Uterus (tissue), 4 donors: ENCODE data around the gene ZNF789. TPM values are rescaled to one million over a fixed set of nuclear protein-coding genes. Genes with fewer than 3 reads are reported as not detected.
"Not testable (repeated sequence)": the region's sequence is repeated elsewhere in the genome, so short reads cannot be mapped to it uniquely, and the experiment has no call there.

Experiments used
- DNase-seq, 2 donors: peaks; one replicate each; pipeline ENCODE4 v3.0.0-alpha.2; 2019 to 2020
- H3K27ac ChIP-seq, 2 donors: fragments of 200-600 bp; sonication (generic); 1 replicate in 1 of 2; 2 replicates in 1 of 2; pipeline ENCODE4 v1.5.1; 2016 to 2018
- H3K27me3 ChIP-seq, 2 donors: fragments of 200-600 bp; sonication (generic); one replicate each; pipeline ENCODE4 v1.5.1; 2018 to 2019; ENCODE audit warnings: control low read depth in 1 of 2
- H3K36me3 ChIP-seq, 2 donors: fragments of 200-600 bp; sonication (generic); one replicate each; pipeline ENCODE4 v1.5.1; 2019; ENCODE audit warnings: control low read depth in 1 of 2
- H3K4me1 ChIP-seq, 2 donors: fragments of 200-600 bp; sonication (generic); one replicate each; pipeline ENCODE4 v1.5.1; 2018 to 2019; ENCODE audit warnings: control low read depth in 1 of 2
- H3K4me3 ChIP-seq, 2 donors: fragments of 200-600 bp; sonication (generic); 1 replicate in 1 of 2; 2 replicates in 1 of 2; pipeline ENCODE4 v1.5.1; 2018 to 2019; ENCODE audit warnings: mild to moderate bottlenecking in 1 of 2
- H3K9me3 ChIP-seq, 2 donors: fragments of 200-600 bp; sonication (generic); one replicate each; pipeline ENCODE4 v1.5.1; 2019; ENCODE audit warnings: control low read depth in 1 of 2
- POLR2A ChIP-seq, 2 donors: fragments of 450-650 bp; IDR thresholded peaks; one replicate each; pipeline ENCODE4 v1.6.1; 2016; ENCODE audit warnings: antibody characterized with exemption in 2 of 2, mild to moderate bottlenecking in 1 of 2, moderate library complexity in 1 of 2
- intact Hi-C: fragments of 100-400 bp; cut with DNase I; formaldehyde crosslinking; loops from one replicate; pipeline ENCODE4 v1.15.1; 2023; ENCODE audit warnings: low total_unique reads
- total RNA-seq, 4 donors: library from RNA; depleted of rRNA in 3 of 4; stranded (reverse); fragments of >200 nt in 3 of 4; gene quantifications; one replicate each; pipeline versions ENCODE4 v1.1.0 to v1.2.4, GENCODE V29; 2014 to 2023
- TF ChIP-seq, protein P1 (sequence below), 4 experiments: fragments of 200-600 bp in 2 of 4; fragments of 450-650 bp in 2 of 4; sonication (generic) in 2 of 4; IDR thresholded peaks; one replicate each; pipeline ENCODE4 v1.5.1; 2016 to 2019; ENCODE audit warnings: antibody characterized with exemption in 4 of 4, mild to moderate bottlenecking in 2 of 4, moderate library complexity in 1 of 4
- donor health status: DM: yes; HTN: yes; CAD: no.

ZNF789 gene
- 10 to 100 TPM in 3 of 4 donors, 1 to 10 TPM in 1; 1.5 to 24.5 (median 16.8) TPM for total RNA-seq

DNA sequence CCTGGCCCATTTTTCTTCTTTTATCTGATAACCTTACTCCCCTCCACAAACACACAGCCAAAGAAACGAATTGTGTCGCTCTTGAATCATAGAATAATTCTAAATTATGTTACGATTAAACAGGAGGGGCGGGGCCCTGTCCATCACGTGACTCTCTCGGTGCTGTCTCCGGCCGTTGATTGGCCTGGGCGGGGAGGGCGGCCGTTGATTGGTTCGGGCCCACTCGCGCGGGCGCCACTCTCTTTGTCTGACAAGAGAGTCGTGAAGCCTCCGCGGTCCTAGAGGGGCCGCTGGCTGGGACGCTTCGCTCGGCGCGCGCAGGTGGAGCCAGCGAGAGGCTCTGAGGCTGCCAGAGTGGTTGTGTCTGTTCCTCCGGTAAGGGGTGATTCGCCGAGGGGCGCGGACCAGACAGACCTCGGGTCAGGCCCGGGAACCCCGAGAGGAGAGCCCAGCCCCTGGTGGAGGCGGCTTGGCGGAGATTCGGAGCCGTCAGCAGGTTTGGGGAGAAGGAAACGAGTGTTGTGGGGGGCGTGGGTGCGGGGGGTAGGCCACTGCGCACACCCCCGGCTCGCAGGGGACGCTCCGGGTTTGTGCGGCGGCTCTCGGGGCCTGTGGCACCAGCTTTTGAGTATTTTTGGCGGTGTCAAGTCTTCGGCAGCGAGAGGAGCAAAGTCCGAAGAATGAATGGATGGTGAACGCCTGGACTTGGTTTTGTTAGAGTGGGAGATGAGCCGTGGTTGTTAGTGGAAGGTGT lies at the start of gene ZNF789:
Gene ZNF789 (plus strand): TSS at position 330 of the 754 bp plus-strand sequence. CDS start 3,567 bp downstream, outside the sequence.
- Histone ChIP-seq H3K27me3 (no peaks in the 10 kb centered on the region), H3K9me3 (no peaks in the 10 kb centered on the region), H3K4me3 (peak within 1 kb of the TSS; percentile 80 to 92), H3K27ac (peak within 1 kb of the TSS; percentile 86 to 88), H3K36me3 (no peaks in the 10 kb centered on the region), H3K4me1 (peaks cover 0 to 6% of the 10 kb centered on the region in 2 donors)
- intact Hi-C loops = no loop called here
- peak; percentile 96 to 97 for DNase-seq
- TF ChIP-seq, protein P1, sequence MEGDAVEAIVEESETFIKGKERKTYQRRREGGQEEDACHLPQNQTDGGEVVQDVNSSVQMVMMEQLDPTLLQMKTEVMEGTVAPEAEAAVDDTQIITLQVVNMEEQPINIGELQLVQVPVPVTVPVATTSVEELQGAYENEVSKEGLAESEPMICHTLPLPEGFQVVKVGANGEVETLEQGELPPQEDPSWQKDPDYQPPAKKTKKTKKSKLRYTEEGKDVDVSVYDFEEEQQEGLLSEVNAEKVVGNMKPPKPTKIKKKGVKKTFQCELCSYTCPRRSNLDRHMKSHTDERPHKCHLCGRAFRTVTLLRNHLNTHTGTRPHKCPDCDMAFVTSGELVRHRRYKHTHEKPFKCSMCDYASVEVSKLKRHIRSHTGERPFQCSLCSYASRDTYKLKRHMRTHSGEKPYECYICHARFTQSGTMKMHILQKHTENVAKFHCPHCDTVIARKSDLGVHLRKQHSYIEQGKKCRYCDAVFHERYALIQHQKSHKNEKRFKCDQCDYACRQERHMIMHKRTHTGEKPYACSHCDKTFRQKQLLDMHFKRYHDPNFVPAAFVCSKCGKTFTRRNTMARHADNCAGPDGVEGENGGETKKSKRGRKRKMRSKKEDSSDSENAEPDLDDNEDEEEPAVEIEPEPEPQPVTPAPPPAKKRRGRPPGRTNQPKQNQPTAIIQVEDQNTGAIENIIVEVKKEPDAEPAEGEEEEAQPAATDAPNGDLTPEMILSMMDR (IDR thresholded peaks at IDR 0.05) = peak in 2 of 4 experiments; percentile 3 to 16
- peak in 1 of 2 donors; percentile 31 for TF ChIP-seq POLR2A (IDR thresholded peaks at IDR 0.05)

DNA sequence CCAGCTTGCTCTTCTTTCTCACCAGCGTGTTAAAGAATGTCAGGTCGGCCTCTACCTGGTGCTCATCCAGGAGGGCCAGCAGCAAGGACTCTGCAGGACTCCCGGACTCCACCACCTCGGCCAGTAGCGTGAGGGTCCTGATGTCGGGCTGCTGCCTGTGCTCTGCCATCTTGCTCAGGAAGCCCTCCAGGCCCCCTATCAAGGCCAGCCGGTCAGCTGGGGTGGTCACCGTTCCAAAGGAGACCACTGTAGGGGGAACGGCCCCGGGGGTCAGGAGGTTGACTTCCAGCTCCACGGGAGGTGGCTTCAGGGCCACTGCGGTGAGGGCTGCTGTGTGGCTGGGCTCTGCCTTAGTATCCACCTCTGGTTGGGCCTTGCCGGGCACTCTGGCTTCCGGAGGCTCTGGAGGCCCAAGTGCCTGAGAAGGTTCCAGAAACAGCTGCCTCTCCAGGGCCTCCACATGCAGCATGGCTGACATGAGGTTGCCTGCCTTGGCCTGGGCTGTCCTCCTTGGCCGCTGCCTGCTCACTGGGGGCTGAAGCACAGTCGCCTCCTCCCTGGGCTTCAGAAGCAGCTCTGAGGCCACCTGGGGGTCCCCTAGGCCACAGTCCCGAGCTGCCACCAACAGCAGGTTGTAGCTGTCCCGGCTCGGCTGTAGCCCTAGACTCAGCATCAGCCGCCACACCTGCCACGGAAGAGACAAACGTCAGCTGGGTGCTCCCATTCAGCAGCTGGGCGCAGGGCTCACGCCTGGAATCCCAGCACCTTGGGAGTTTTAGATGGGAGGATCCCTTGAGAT lies 47.6 kb upstream of the ZNF789 start:
- Histone ChIP-seq H3K9me3 (no peaks in the 10 kb centered on the region), H3K4me1 (no peaks in the 10 kb centered on the region), H3K27ac (no peak overlapping the region), H3K27me3 (no peaks in the 10 kb centered on the region), H3K36me3 (no peaks in the 10 kb centered on the region), H3K4me3 (no peak overlapping the region)
- DNase-seq = no peak
- TF ChIP-seq, protein P1 (IDR thresholded peaks at IDR 0.05) = no peak
- no peak for TF ChIP-seq POLR2A (IDR thresholded peaks at IDR 0.05)
- intact Hi-C loops = no loop called here

DNA sequence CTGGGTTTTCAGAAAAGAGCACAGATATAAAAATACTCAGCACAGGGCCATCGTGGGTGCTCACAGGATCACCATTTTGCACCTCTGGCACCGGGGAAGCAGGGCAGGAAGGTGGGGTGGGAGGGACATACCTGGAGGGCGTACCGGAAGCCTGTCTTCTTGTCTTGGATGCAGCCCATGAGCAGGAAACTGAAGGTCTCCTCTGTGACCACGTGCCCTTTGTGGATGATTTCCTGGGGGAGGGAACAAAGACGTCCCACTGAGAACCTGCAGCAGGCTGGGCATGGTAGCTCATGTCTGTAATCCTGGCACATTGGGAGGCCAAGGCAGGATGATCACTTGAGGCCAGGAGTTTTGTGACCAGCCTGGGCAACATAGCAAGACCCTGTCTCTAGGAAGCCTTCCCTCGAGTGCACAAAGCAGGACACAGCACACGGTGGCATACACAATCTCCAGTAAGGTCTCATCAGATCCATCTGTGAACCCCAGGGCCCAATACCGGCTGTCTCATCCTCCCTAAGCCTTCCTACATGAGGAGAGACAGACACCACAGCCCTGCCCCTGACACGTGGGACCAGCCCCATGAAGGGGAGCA lies 43.6 kb upstream of the ZNF789 start:
- TF ChIP-seq, protein P1 (IDR thresholded peaks at IDR 0.05) = no peak
- no peak for TF ChIP-seq POLR2A (IDR thresholded peaks at IDR 0.05)
- Histone ChIP-seq H3K4me3 (no peak overlapping the region), H3K36me3 (no peaks in the 10 kb centered on the region), H3K27ac (no peak overlapping the region), H3K27me3 (no peaks in the 10 kb centered on the region), H3K9me3 (no peaks in the 10 kb centered on the region), H3K4me1 (no peaks in the 10 kb centered on the region)
- no peak for DNase-seq
- intact Hi-C loops = no loop called here

DNA sequence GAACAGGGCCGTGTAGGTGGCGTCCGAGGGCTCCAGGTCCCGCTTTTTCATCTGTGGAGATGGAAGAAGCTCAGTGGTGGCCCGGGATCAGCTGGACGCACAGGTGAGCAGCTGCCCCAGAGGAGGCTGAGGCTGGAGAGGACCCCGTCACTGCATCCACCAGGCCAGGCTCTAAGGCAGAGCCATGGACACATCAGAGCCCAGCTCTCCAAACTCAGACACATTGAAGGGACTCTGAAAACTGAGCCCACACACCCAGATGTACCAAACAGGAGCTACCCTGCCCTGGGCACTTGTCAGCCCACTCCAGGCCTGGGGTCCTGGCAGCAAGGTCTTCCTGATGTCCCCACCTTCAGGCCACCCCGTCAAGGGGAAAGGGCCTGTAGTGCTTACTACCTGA lies 42.9 kb upstream of the ZNF789 start:
- no peaks in the 10 kb centered on the region for H3K4me1 ChIP-seq
- H3K4me3 ChIP-seq = no peak overlapping the region
- H3K36me3 ChIP-seq = no peaks in the 10 kb centered on the region
- TF ChIP-seq POLR2A (IDR thresholded peaks at IDR 0.05) = no peak
- TF ChIP-seq, protein P1 (IDR thresholded peaks at IDR 0.05) = no peak
- H3K9me3 ChIP-seq = no peaks in the 10 kb centered on the region
- no peak for DNase-seq
- no peak overlapping the region for H3K27ac ChIP-seq
- intact Hi-C loops = no loop called here
- no peaks in the 10 kb centered on the region for H3K27me3 ChIP-seq

DNA sequence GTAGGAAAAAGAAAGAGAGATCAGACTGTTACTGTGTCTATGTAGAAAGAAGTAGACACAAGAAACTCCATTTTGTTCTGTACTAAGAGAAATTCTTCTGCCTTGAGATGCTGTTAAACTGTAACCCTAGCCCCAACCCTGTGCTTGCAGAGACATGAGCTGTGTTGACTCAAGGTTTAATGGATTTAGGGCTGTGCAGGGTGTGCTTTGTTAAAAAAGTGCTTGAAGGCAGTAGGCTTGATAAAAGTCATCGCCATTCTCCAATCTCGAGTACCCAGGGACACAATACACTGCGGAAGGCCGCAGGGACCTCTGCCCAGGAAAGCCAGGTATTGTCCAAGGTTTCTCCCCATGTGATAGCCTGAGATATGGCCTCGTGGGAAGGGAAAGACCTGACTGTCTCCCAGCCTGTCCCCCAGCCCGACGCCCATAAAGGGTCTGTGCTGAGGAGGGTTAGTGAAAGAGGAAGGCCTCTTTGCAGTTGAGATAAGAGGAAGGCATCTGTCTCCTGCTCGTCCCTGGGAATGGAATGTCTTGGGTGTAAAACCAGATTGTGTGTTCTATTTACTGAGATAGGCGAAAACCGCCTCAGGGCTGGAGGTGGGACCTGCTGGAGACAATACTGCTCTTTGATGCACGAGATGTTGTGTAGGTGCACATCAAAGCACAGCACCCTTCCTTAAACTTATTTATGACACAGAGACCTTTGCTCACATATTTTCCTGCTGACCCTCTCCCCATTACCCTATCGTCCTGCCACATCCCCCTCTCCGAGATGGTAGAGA lies 40.7 kb upstream of the ZNF789 start:
- H3K4me3 ChIP-seq, H3K4me1 ChIP-seq, H3K36me3 ChIP-seq, H3K9me3 ChIP-seq, intact Hi-C loops, H3K27ac ChIP-seq, DNase-seq, H3K27me3 ChIP-seq: not testable (repeated sequence)
